Activated CD8-positive, alpha-beta memory T cell treated with anti-CD3 and anti-CD28 coated beads, Interleukin-2, amount 50 U/mL, for 24 hours (primary cell): ENCODE data around the gene VPS29.
"Not testable (repeated sequence)": the region's sequence is repeated elsewhere in the genome, so short reads cannot be mapped to it uniquely, and the experiment has no call there.

Source experiments
- DNase-seq: peaks from one replicate; pipeline ENCODE4 v3.0.0-alpha.2; 2020; ENCODE audit errors: extremely low read depth

VPS29 gene

DNA sequence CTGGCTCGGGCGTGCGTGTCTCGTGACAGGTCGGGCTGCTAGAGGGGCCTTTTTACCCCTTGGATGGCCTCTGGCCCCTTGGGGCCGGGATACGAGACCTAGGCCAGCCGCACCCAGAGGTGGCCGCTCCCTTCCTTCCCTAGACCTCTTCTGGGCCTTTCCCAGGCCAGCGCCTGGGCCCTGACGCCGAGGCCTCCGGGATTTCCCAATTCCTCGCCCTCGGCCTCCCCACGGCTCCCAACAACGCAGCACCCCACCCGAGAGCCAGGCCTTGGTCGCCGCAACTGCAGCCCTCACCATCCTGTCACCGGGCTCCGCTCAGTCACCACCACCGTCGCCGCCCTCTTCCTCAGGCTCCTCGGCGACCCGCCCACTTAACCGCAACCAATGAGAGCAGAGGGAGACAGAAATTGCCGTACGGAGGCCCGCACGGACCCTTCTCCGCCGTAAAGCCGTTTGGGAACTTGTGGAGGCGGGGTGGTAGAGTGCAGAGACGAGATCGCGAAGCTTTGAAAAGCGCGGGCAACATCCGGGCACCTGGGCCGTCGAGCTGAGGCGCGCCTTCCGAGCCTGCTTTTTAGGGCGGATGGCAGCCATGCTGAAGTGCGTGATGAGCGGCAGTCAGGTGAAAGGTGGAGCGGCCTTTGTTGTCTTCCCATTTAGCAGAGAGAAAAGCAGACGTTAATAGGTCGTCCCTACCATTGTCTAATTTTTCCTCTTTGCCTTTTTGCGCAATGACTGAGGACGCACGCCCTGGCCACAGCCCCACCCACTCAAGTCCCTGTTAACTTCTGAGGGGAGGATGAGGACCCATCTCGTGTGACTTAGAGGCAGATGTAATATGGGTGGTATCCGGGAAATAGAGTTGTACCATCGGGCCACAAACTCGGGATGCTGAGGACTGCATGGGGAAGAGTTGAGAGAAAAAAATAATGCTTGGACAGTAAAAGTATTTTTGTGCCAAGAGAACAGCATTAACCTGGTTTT, at the start of gene VPS29, which contains the start of gene RAD9B:
VPS29 (minus strand) TSS at position 360 of the 987 bp plus-strand sequence; CDS start at position 300, 60 bp downstream.
RAD9B (plus strand) TSS at position 580 of the 987 bp plus-strand sequence; CDS start at position 587, 7 bp downstream.
- peak; percentile 99 for DNase-seq

DNA sequence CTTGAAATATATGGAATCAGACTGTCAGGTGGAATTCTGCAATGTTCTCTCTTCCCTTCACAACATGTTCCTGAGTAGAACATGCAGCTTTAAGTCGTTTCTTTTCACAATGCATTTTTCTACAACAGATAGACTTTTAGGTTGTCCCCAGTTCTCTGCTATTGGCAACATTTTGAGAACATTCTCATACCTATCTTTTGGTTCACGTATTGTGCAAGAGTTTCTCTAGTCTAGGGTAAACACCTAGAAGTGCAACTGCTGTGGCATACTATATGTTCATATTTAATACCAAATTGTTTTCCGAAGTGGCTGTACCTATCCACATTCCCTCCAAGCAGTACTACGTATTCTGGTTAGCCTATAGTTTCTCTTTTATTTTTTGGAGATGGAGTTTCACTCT, 49.1 kb upstream of the VPS29 start:
- no peak for DNase-seq

DNA sequence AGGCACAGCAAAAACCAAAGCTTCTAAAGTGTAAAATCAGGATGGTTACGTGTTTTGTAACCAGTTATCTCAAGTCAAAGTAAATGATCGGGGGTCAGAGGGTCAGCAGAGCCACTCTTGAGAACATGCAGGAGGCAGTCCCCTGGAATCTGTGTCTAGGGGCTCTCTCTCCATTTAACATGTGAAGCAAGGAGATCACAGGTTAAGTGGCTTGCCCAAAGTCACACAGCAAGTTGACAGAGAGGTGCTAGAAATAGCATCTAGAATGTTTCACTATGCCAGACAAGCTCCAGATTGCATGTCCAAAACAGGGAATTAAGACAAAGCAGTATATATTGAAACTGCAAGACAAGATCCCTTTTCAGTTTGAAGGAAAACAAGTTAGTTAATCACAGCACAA, 47.8 kb upstream of the VPS29 start:
- no peak for DNase-seq

DNA sequence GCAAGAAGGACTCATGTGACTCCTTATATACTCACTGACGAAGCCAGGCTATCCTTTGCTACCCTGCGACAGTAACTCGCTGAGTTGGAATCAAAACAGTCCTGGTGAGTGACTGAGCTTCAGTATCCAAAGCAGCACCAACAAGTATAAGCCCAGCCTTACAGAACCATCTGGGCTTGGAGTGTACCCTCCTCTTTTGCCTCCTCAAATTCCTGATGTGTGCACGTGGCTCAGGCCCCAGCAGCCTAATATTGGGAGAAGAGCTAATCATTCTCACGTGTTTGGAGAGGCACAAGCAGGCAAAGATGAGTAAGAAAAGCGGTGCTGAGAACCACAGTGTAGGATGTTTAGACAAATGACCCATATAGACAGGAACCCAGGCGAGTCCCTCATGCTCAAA, 46.8 kb upstream of the VPS29 start:
- no peak for DNase-seq

DNA sequence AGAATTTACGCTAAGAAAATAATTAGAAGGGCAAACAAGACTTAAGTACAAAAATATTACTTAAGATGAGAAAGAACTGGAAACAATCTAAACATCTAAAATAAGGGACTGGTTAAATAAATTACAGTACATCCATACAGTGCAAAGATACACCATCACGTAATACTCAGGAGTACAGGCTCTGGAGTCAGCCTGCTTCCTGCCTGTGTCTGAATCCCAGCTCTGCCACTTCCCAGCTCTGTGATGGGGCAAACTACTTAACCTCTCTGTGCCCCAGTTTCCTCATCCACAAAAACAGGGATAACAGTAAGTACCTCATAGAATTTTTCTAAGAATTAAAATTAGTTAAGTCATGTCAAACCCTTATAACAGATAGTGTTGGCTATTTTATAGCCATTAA, 45.2 kb upstream of the VPS29 start:
- DNase-seq, result no peak

DNA sequence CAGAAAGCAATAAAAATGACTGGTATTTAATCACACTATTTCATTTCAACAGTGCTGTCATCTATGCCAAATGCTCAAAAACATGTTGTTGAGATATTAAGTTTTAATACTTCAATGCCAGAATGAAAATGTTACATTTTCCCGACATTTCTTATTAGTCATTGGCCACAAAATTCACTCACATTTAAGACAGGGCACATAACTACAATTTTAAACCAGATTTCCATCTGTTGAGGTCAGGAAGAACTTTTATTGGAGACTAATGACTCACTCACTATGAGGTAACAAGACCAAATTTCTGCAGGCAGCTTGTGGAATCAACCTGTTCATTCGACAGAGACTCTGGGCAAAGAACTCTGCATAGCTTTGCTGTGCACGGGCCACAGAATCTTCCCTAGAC, 44.4 kb upstream of the VPS29 start:
- DNase-seq, result no peak

DNA sequence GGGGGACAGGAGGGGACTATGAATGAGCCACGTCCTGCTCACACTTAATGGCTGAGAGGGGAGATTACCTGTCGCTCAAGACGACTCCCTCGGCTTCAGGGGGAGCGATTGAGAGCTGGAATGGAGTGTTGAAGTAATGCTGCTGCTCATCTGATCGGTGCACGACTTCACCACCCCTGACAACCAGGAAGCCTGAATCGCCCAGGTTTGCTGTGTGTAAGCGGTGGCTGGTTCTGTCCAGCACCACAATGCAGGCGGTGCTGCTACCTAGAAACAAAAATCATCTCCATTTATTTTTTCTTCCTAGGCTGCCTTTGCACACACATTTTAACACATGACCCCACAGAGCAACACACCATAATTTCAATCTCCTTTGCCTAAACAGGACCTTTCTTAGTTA, 43.9 kb upstream of the VPS29 start:
- DNase-seq, result no peak

DNA sequence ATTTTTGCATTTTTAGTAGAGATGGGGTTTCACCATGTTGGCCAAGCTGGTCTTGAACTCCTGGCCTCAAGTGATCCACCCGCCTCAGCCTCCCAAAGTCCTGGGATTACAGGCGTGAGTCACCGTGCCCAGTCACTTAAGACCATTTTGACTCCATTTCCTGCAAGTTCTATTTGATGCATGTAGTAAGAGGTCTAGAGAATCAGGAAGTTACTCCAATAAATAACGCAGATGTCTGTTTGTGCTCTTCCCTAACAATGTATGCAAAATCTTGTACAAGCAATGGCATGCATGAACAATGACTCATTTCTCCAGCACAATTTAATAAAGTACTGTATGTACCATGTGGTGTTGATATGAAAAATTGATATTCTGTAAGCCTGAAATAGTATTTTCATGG, 43.3 kb upstream of the VPS29 start:
- not testable (repeated sequence) for DNase-seq

DNA sequence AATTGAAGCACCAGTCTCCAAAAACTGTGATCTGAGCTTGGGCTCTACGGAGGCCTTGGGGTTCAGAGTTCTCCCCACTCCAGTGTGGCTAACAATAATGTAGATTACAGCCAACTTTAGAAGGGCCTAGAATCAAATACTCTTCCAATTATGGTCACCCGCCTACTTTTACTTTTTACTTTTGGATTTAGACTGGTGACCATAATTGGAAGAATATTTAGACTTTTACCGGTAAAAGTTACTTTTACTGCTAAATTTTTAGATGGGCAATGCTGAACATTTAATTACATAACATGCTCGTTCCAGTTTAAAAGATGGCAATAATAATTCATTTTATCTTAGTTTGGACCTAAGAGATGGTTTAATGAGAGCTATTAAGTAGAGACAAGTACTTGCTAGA, 42.1 kb upstream of the VPS29 start:
- no peak for DNase-seq

DNA sequence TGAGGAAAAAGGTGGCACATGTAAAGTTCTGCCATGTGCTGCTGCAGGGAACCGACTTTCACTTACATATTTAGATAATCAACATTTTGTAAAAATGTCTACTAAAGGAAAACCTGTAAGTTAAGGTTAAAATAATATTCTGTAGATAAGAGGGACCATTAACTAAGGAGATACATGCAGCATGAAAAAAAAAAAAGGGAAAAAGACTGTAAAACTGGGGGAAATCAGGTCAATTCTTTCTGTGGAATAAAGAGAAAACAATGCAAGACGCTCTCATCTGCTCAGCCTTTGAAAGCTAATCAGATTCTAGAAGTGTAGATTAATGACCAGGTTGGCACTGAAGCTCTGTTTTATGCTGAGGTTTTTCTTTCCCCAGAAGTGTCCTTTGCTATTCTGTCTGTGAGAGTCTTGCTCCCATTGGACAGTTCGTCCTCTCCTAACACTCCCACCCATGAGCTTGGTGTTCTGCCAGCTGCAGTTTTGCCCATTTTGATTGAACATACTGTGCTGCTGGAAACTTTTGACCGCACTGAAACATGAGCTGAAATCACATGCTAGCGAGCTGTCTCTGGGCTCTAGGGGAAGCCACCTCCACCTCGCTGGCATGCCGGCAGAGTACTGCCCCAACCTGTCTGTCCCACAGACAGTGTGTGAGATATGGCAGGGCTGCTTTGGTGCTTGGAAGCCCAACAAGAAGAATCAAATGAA, 41.5 kb upstream of the VPS29 start:
- DNase-seq, result no peak

DNA sequence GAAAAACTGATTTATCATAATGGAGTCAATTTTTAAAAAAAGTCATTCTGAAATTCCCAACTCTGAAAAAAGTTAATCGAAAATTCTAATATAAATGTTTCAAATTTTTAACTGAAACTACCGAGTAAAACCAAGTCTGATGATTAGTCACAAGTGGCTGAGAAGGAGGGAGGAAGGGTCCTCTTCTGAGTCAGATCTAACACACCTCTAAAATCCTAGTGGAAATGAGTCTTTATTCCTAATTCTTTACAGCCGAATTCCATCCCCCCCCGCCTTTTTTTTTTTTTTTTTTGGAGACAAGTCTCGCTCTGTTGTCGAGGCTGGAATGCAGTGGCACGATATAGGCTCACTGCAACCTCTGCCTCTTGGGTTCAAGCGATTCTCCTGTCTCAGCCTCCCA, 38.1 kb upstream of the VPS29 start:
- DNase-seq, result no peak

DNA sequence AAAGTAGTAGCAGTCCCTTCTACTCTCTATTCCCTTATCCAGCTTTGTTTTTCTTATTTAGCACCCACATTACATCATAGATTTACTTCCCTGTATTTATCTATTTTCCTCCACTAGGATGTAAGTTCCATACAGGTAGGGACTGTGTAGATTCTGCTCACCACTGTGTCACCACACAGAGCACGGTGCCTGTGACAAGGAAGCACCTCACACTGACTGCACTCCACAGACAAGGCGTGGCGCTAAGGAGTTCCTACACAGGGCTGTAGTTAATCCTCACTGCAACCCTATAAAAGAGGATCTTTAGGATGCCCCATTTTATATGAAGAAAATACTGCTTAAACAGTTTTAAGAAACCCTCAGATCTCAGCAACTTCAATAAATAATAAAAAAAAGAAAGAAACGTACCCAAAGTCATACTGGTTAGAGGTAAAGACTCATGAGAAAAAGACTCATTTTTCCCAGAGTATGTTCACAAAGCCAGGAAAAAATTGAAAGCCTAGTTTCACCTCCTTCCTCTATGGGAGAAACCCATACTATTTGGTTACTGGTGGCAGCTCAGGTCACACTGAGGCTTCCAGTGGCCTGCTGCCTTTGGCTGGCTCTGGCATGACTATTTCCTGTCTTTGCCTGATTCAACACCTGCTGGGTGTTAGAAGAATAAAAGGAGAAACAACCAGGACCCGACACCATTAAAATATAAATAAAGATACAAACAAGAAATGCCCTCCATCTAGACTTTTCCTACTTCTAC, 37.1 kb upstream of the VPS29 start:
- DNase-seq, result no peak

DNA sequence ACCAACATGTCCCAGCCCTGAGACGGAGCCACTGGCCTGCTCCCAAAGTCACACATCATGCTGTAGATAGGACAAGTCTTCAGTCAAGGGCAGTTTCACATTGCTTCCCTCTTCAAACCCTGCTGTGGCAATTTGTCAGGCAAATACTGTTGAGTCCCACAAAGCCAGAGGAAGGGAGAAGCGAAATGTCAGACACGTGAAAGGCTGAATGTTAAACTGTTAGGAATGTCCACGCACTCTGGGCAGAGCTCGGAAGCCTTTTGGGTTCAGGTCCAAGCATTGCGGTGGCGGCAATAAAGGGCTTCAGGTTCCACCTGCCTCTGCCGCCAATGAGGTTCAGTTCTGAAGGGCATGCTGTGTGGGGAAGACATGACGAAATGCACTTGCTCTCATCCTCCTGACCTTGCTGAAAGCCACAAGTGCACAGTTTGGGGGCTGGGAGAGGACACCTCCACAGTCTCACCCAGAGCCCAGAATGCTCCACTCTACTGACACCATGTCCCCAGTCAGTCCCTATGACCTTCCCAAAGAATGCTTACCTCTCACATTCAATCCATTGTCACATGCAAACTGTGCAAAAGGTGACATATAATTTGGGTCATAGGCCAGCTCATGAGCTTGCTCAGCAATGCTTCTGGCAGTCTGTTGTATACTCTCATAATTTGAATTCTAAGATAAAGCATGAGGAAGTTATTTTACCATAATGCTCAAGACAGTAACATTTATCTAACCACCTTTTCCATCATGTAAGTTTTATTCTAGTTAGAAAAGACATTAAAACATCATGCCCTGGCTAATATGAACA, 35.9 kb upstream of the VPS29 start:
- no peak for DNase-seq

DNA sequence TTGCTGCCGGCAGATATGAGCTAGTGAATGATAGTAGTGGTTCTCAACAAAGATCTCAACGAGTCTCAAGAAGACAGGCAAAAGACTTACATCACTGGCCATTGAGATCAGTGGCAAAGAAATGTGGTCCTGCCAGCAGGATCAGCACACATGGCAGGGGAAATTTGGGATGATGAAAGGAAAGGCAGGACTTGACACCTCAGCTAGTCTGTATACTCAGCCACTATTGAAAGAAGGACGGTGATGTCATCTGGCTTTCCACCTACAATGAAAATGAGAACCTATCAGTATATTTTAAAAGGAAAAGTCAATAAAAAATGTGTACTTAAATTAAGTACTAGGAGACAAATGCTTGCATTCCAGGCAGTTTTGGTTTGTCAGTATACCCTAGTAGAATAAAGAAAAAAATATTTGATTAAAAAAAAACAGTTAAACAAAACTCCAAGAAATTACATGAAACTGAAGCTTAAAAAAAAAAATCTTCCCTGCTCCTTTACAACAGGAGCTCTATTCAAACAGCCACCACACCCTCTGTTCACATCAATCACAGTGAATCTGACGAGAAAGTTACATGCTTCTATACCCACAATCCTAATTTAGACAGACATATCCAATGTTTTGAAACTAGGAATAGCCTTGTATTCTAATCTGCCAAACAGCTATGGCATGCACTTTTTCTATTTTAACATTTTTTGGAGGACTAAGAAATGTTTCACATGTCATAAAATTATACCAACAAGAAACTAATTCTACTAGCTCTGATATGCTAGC, 35.1 kb upstream of the VPS29 start:
- DNase-seq, result no peak

DNA sequence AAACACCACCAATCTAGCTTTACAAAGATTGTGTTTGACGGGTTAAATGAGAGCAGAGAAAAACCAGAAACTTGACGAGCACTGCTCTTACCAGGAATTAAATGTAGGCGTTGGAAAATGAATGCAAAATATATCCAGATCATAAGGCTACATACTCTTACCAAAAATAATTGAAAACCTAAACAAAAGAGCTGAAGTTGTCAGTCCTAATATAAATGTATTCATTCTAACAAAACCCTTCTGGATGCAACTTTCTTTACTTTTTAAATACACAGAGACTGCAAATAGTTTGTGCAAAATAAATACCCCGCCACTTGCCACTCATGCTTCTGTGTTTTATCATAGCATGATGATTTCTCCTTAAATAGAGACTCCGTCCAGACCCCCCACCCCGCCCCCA, 32.9 kb upstream of the VPS29 start:
- DNase-seq, result no peak

DNA sequence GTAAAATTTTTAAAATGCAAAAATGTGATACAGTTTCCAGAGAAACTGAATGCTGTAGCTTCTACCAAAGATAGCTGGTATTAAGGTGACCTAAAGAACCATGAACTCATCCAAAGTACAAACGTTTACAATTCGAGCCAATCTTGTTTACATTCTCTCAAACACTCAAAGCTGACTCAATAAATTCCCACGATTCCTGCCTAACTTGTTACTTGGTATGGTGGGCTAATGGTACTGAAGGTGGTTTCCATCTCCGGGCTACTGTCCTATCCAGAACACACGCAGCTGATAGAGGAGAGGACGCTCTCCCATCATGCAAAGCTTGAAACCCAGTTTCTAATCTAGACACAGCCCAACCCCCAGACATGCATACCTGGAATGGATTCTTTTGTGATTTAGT, 31.7 kb upstream of the VPS29 start:
- DNase-seq, result no peak

DNA sequence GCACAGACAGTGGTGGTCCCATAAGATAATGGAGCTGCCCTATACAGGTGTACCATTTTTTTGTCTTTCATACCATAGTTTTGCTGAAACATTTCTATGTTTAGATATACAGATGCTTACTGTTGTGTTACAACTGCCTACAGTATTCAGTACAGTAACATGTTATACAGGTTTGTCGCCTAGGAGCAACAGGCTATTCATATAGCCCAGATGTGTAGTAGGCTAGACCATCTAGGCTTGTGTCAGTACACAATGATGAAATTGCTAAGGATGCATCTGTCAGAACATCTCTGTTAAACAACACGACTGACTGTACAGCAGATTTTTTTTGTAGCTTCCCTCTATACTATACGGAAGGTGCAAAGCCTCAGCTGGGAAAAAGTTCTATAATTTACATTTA, 30.7 kb upstream of the VPS29 start:
- DNase-seq, result no peak

DNA sequence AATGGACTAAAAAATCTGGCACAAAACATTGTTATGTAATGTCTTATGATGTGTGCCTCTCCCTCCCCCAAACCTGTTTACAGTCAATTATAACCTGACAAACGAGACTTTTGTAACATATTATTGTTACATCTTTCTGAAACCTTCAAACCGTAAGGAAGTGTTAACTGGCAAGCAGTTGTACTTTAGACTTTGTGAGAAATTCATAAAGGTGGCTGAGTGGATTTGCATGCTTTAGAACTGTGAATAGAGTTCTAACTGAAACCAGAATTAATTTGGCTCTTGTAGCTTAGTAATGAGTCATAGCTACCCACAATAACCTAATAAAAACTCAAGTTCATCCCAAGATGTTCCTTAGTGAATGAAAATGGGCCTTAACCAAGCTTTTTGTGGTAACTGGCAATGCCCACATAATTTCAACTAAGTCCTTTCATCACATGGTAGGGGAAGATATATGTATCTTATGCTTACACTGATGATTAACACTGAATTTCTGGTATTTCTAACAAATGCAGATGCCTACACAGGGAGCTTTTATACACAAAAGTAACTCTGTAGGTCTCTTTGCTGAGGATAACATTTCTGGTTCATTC, 29.9 kb upstream of the VPS29 start:
- no peak for DNase-seq

DNA sequence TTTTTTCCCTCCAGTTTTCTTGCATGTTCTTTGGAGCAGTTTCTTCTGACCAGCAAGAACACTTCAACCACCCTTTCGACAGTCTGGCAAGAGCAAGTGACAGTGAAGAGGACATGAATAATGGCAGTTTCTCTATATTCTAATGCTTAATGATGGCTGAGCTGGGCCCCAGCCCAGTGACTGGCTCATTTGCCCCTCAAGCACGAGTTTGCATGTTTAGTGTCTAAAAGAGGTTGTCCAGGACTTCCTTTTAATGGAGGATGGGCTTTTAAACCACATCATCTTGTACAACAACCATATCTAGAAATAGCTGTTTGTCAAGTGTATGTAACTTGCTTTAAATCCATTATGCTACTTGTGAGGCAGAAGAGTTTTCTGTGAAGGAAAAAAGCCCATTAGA, 28.6 kb upstream of the VPS29 start:
- no peak for DNase-seq

DNA sequence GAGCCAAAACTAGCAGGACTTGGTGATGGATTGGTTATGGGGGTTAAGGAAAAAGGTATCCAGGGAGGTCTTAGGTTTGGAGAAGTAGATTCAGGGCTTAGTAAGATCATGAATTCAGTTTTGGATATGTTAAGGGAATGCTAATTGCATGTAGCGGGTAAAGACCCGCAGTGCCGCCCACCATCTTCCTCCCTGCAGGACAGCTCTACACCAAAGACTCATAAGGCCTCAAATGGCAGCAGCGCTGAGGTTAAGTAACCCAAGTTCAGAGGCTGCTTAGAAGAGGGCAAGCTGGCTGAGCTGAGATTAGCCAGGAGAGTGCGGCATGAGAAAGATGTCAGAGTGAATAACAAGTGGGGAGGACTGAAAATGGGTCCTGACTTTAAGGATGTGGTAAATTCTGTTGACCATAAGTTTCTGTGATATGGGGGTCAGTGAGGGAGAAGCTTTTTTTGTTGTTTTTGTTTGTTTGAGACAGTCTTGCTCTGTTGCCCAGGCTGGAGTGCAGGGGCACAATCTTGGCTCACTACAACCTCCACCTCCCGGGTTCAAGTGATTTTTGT, 26.4 kb upstream of the VPS29 start:
- DNase-seq, result no peak
